Prostate gland (tissue), 2 donors: ENCODE results near the gene RNF225. TPM values are rescaled to one million over a fixed set of nuclear protein-coding genes. Genes with fewer than 3 reads are reported as not detected.

Source experiments
- DNase-seq: peaks from one replicate; pipeline ENCODE4 v3.0.0-alpha.2; 2019; ENCODE audit warnings: low spot score
- H3K27ac ChIP-seq, 2 donors: fragments of 200-600 bp; sonication (generic); 2 replicates each; pipeline ENCODE4 v1.5.1; 2017 to 2019
- H3K27me3 ChIP-seq: fragments of 200-600 bp; sonication (generic); replicated peaks from 2 replicates; pipeline ENCODE4 v1.5.1; 2019; ENCODE audit not compliant: insufficient read depth
- H3K36me3 ChIP-seq, 2 donors: fragments of 200-600 bp; sonication (generic); 1 replicate in 1 of 2; 2 replicates in 1 of 2; pipeline versions ENCODE4 v1.5.1 to v1.8.1; 2017 to 2019
- H3K4me1 ChIP-seq: fragments of 200-600 bp; sonication (generic); replicated peaks from 2 replicates; pipeline ENCODE4 v1.5.1; 2019
- H3K4me3 ChIP-seq, 2 donors: fragments of 200-600 bp; sonication (generic); 2 replicates each; pipeline ENCODE4 v1.5.1; 2017 to 2019
- H3K9me3 ChIP-seq: fragments of 200-600 bp; sonication (generic); 2 replicates; pipeline ENCODE4 v1.5.1; 2017
- CTCF ChIP-seq, 4 experiments: fragments of 200-600 bp in 2 of 4; fragments of 450-650 bp in 2 of 4; sonication (generic) in 2 of 4; IDR thresholded peaks; 1 replicate in 3 of 4; 2 replicates in 1 of 4; pipeline ENCODE4 v1.5.1; 2016 to 2019; ENCODE audit warnings: antibody characterized with exemption in 4 of 4, mild to moderate bottlenecking in 2 of 4, moderate library complexity in 2 of 4
- POLR2A ChIP-seq: fragments of 450-650 bp; IDR thresholded peaks from one replicate; pipeline ENCODE4 v1.6.1; 2016; ENCODE audit warnings: antibody characterized with exemption, mild to moderate bottlenecking
- POLR2AphosphoS5 ChIP-seq: sonication (generic); formaldehyde crosslinking; IDR thresholded peaks from one replicate; pipeline ENCODE4 v1.6.1; 2017; ENCODE audit warnings: antibody characterized with exemption
- WGBS: methylation state at CpG from one replicate; pipeline ENCODE4 v1.1.5; 2018; 5-methylcytosine and 5-hydroxymethylcytosine counted together
- intact Hi-C: fragments of 100-400 bp; cut with DNase I; formaldehyde crosslinking; loops from one replicate; pipeline ENCODE4 v1.14.2; 2022
- total RNA-seq, 2 donors: library from RNA; depleted of rRNA; stranded (reverse); fragments of >200 nt; gene quantifications; one replicate each; pipeline ENCODE4 v1.1.0, GENCODE V29; 2016

The RNF225 gene
- total RNA-seq, 2 donors from 2014 or later = 0.62 to 7.0 TPM

DNA sequence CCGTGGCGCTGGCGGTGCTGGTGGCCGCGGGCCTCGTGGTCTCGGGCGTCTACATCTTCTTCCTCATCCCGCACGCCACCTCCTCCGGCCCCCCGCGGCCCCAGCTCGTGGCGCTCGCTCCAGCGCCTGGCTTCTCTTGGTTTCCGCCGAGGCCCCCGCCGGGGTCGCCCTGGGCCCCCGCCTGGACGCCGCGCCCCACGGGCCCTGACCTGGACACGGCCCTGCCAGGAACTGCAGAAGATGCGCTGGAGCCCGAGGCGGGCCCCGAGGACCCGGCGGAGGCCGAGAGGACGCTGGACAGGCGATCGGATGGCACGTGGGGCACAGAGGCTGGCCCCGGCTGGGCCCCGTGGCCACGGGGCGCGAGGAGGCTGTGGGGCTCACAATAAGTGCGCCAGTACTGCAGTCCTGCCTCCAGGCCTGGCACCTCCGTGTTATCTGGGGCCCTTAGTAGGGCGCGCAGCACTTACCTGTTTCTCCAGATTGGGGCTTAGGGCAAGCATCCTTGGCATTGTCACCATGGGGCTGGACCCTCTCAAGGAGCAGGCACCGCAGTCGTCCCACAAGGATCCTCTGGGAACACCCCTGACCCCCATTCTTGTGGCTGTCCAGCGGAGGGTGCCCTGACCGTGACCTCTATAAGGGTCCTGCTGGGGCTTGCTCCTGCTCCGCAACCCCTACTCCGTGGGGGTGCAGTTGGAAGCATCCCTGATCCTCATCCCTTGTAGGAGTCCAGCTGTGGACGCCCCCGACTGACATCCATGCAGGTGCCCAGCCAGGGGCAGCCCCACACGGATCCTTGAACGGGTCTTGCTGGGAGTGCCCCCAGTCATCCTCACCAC is 1.5 kb downstream of the RNF225 start:
- Histone ChIP-seq H3K4me3 (peak overlapping the region in 1 of 2 donors; percentile 36), H3K27ac (no peak overlapping the region), H3K4me1 (no peaks in the 10 kb centered on the region), H3K27me3 (no peaks in the 10 kb centered on the region), H3K36me3 (peaks cover 12 to 22% of the 10 kb centered on the region in 2 donors), H3K9me3 (no peaks in the 10 kb centered on the region)
- intact Hi-C loops = no loop called here
- TF ChIP-seq POLR2AphosphoS5 = no peak
- TF ChIP-seq POLR2A = no peak
- no peak for TF ChIP-seq CTCF (IDR thresholded peaks at IDR 0.05)
- DNase-seq = no peak
- WGBS = 30% methylated on average over 52 of the region's 58 CpGs

DNA sequence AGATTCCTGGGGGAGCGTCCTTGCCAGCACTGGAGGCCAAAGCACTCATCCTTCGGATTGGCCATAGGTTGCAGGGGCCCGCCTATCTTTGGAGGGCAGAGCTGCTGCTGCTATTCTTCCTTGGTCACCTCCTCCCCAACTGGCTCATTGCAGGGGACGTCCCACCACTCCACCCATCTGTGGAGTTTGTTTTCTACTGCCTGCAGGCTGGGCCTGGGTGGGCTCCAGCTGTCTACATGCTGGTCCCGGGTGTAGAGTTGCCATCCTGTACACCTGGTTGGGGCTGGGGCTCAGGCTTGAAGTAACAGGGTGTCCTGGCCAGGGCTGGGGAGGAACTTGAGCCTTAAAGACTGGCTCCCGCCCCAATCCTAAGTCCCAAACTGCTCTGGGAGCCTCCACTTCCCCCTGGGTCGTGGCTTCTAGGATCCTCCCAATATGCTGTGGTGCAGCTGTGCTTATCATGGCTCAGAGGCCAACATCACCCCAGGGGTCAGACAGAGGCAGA is 2.1 kb downstream of the RNF225 start:
- Histone ChIP-seq H3K27me3 (no peaks in the 10 kb centered on the region), H3K4me1 (no peaks in the 10 kb centered on the region), H3K9me3 (no peaks in the 10 kb centered on the region), H3K4me3 (no peak overlapping the region), H3K27ac (no peak overlapping the region), H3K36me3 (peaks cover 12 to 22% of the 10 kb centered on the region in 2 donors)
- intact Hi-C loops = no loop called here
- WGBS = 63% methylated on average over 7 of the region's 7 CpGs
- no peak for TF ChIP-seq POLR2AphosphoS5
- no peak for TF ChIP-seq CTCF (IDR thresholded peaks at IDR 0.05)
- TF ChIP-seq POLR2A = no peak
- no peak for DNase-seq

GRCh38 chr19:58398087-58398486 is 2.6 kb downstream of the RNF225 start:
- intact Hi-C loops = no loop called here
- DNase-seq = no peak
- Histone ChIP-seq H3K27me3 (no peaks in the 10 kb centered on the region), H3K4me3 (no peak overlapping the region), H3K4me1 (no peaks in the 10 kb centered on the region), H3K9me3 (no peaks in the 10 kb centered on the region), H3K36me3 (peaks cover 10 to 17% of the 10 kb centered on the region in 2 donors), H3K27ac (no peak overlapping the region)
- 88% methylated on average over 4 of the region's 4 CpGs for WGBS
- no peak for TF ChIP-seq POLR2A
- TF ChIP-seq CTCF (IDR thresholded peaks at IDR 0.05) = no peak
- TF ChIP-seq POLR2AphosphoS5 = no peak

GRCh38 chr19:58398545-58398944 is 3.1 kb downstream of the RNF225 start:
- no peak for DNase-seq
- no peaks in the 10 kb centered on the region for H3K27me3 ChIP-seq
- WGBS = 99% methylated on average over 6 of the region's 6 CpGs
- intact Hi-C loops = no loop called here
- H3K4me1 ChIP-seq = no peaks in the 10 kb centered on the region
- TF ChIP-seq CTCF (IDR thresholded peaks at IDR 0.05) (no peak), POLR2AphosphoS5 (no peak), POLR2A (no peak)
- no peaks in the 10 kb centered on the region for H3K9me3 ChIP-seq
- H3K36me3 ChIP-seq = peaks cover 6 to 12% of the 10 kb centered on the region in 2 donors
- H3K4me3 ChIP-seq = no peak overlapping the region
- no peak overlapping the region for H3K27ac ChIP-seq

GRCh38 chr19:58399903-58400302 is 4.4 kb downstream of the RNF225 start:
- H3K9me3 ChIP-seq = no peaks in the 10 kb centered on the region
- WGBS = 96% methylated on average over 3 of the region's 3 CpGs
- H3K4me1 ChIP-seq = no peaks in the 10 kb centered on the region
- no peaks in the 10 kb centered on the region for H3K27me3 ChIP-seq
- H3K27ac ChIP-seq = no peak overlapping the region
- DNase-seq = no peak
- no peaks in the 10 kb centered on the region for H3K36me3 ChIP-seq
- no peak overlapping the region for H3K4me3 ChIP-seq
- TF ChIP-seq CTCF (IDR thresholded peaks at IDR 0.05) = no peak
- intact Hi-C loops = no loop called here
